ENCODE measurements around the gene GOSR1.
"Not testable (repeated sequence)": the region's sequence is repeated elsewhere in the genome, so short reads cannot be mapped to it uniquely, and the experiment has no call there.

The GOSR1 gene

GRCh38 chr17:30556374-30557332, 79.4 kb downstream of the GOSR1 start:
- DNase-seq: no peak
- in situ Hi-C loops (cut with MboI; ENCODE audit: low pct_unique_long_range_greater_than_20kb, low sequenced_read_pairs): no loop called here

GRCh38 chr17:30557916-30558685, 80.9 kb downstream of the GOSR1 start:
- DNase-seq: no peak
- in situ Hi-C loops (cut with MboI; ENCODE audit: low pct_unique_long_range_greater_than_20kb, low sequenced_read_pairs): no loop called here

- DNase-seq: no peak
- in situ Hi-C loops (cut with MboI; ENCODE audit: low pct_unique_long_range_greater_than_20kb, low sequenced_read_pairs): no loop called here
Measured at GRCh38 chr17:30558686-30559545, 81.7 kb downstream of the GOSR1 start.

GRCh38 chr17:30559656-30560055, 82.4 kb downstream of the GOSR1 start:
- in situ Hi-C loops (cut with MboI; ENCODE audit: low pct_unique_long_range_greater_than_20kb, low sequenced_read_pairs): no loop called here
- no peak for DNase-seq

GRCh38 chr17:30560117-30561026, 83.2 kb downstream of the GOSR1 start:
- DNase-seq; in situ Hi-C loops (cut with MboI; ENCODE audit: low pct_unique_long_range_greater_than_20kb, low sequenced_read_pairs): not testable (repeated sequence)

- in situ Hi-C loops (cut with MboI; ENCODE audit: low pct_unique_long_range_greater_than_20kb, low sequenced_read_pairs); DNase-seq: not testable (repeated sequence)
Measured at GRCh38 chr17:30561766-30562165, 84.6 kb downstream of the GOSR1 start.

GRCh38 chr17:30563131-30563904, 86.1 kb downstream of the GOSR1 start:
- peak; percentile 53 for DNase-seq
- in situ Hi-C loops (cut with MboI; ENCODE audit: low pct_unique_long_range_greater_than_20kb, low sequenced_read_pairs): not testable (repeated sequence)

- in situ Hi-C loops (cut with MboI; ENCODE audit: low pct_unique_long_range_greater_than_20kb, low sequenced_read_pairs): not testable (repeated sequence)
Measured at GRCh38 chr17:30563905-30564390, 86.7 kb downstream of the GOSR1 start.

GRCh38 chr17:30564422-30565072, 87.3 kb downstream of the GOSR1 start:
- in situ Hi-C loops (cut with MboI; ENCODE audit: low pct_unique_long_range_greater_than_20kb, low sequenced_read_pairs): not testable (repeated sequence)
- DNase-seq: peak; percentile 93

More at GRCh38 chr17:30563905-30564390, 86.7 kb downstream of the GOSR1 start:
- DNase-seq: not testable (repeated sequence)

GRCh38 chr17:30565073-30565935, 88.1 kb downstream of the GOSR1 start:
- in situ Hi-C loops (cut with MboI; ENCODE audit: low pct_unique_long_range_greater_than_20kb, low sequenced_read_pairs): no loop called here

GRCh38 chr17:30566104-30566503, 88.9 kb downstream of the GOSR1 start:
- DNase-seq; in situ Hi-C loops (cut with MboI; ENCODE audit: low pct_unique_long_range_greater_than_20kb, low sequenced_read_pairs): not testable (repeated sequence)

More at GRCh38 chr17:30565073-30565935, 88.1 kb downstream of the GOSR1 start:
- peak; percentile 29 for DNase-seq

- in situ Hi-C loops (cut with MboI; ENCODE audit: low pct_unique_long_range_greater_than_20kb, low sequenced_read_pairs); DNase-seq: not testable (repeated sequence)
Measured at GRCh38 chr17:30566516-30567225, 89.5 kb downstream of the GOSR1 start.

- no peak for DNase-seq
- in situ Hi-C loops (cut with MboI; ENCODE audit: low pct_unique_long_range_greater_than_20kb, low sequenced_read_pairs): no loop called here
Measured at GRCh38 chr17:30567231-30568116, 90.3 kb downstream of the GOSR1 start.

GRCh38 chr17:30568117-30568430, 90.9 kb downstream of the GOSR1 start:
- DNase-seq: no peak
- in situ Hi-C loops (cut with MboI; ENCODE audit: low pct_unique_long_range_greater_than_20kb, low sequenced_read_pairs): no loop called here

All from KBM-7 (cell line).